ENCODE data around the gene COL4A2.

GRCh38 chr13:110438211-110438610 is 131.1 kb downstream of the COL4A2 start:
- TF ChIP-seq CTCF (tag by site-specific recombination; IDR thresholded peaks at IDR 0.05) (no peak), ZNF121 (tag by site-specific recombination; IDR thresholded peaks at IDR 0.05) (no peak), ZNF639 (tag by site-specific recombination; IDR thresholded peaks at IDR 0.05) (no peak), PRDM4 (tag by site-specific recombination; IDR thresholded peaks at IDR 0.05) (no peak), ZNF114 (tag by site-specific recombination; IDR thresholded peaks at IDR 0.05) (no peak), REPIN1 (tag by site-specific recombination; IDR thresholded peaks at IDR 0.05; ENCODE audit: low read depth) (no peak), ZNF585B (tag by site-specific recombination; IDR thresholded peaks at IDR 0.05) (no peak)
